ENCODE measurements around the gene PRDM15.

The PRDM15 gene

GRCh38 chr21:41861987-41862386 lies 17.2 kb downstream of the PRDM15 start:
- no peak for DNase-seq

- DNase-seq: no peak
Measured at GRCh38 chr21:41861255-41861654, 17.9 kb downstream of the PRDM15 start.

GRCh38 chr21:41859297-41859980 lies 19.7 kb downstream of the PRDM15 start:
- DNase-seq: no peak

GRCh38 chr21:41858466-41859296 lies 20.5 kb downstream of the PRDM15 start:
- no peak for DNase-seq

- DNase-seq: no peak
Measured at GRCh38 chr21:41857771-41858300, 21.3 kb downstream of the PRDM15 start.

GRCh38 chr21:41856572-41856971 lies 22.6 kb downstream of the PRDM15 start:
- no peak for DNase-seq

- no peak for DNase-seq
Measured at GRCh38 chr21:41854426-41854995, 24.6 kb downstream of the PRDM15 start.

GRCh38 chr21:41852929-41853320 lies 26.2 kb downstream of the PRDM15 start:
- DNase-seq: no peak

GRCh38 chr21:41852151-41852928 lies 26.8 kb downstream of the PRDM15 start:
- no peak for DNase-seq

GRCh38 chr21:41851090-41851790 lies 27.9 kb downstream of the PRDM15 start:
- no peak for DNase-seq

- no peak for DNase-seq
Measured at GRCh38 chr21:41850085-41850484, 29.1 kb downstream of the PRDM15 start.

- no peak for DNase-seq
Measured at GRCh38 chr21:41848958-41849580, 30.1 kb downstream of the PRDM15 start.

- no peak for DNase-seq
Measured at GRCh38 chr21:41848533-41848932, 30.6 kb downstream of the PRDM15 start.

GRCh38 chr21:41847066-41847804 lies 31.9 kb downstream of the PRDM15 start:
- no peak for DNase-seq

GRCh38 chr21:41846536-41846935 lies 32.6 kb downstream of the PRDM15 start:
- no peak for DNase-seq

GRCh38 chr21:41846033-41846317 lies 33.2 kb downstream of the PRDM15 start:
- DNase-seq: no peak

- no peak for DNase-seq
Measured at GRCh38 chr21:41845310-41846032, 33.7 kb downstream of the PRDM15 start.

- no peak for DNase-seq
Measured at GRCh38 chr21:41843584-41843983, 35.6 kb downstream of the PRDM15 start.

GRCh38 chr21:41840880-41841279 lies 38.3 kb downstream of the PRDM15 start:
- no peak for DNase-seq

GRCh38 chr21:41839387-41840000 lies 39.6 kb downstream of the PRDM15 start:
- no peak for DNase-seq

Data from effector CD4-positive, alpha-beta T cell (primary cell).